DOHH2 (cell line): ENCODE results near the gene ACKR3.

Experiments
- EZH2phosphoT487 ChIP-seq: fragments of 200-600 bp; sonication (generic); IDR thresholded peaks from 2 replicates; pipeline ENCODE4 v1.6.1; 2017; ENCODE audit warnings: borderline replicate concordance, mild to moderate bottlenecking, antibody characterized with exemption, low read length, moderate library complexity, mixed read lengths
- TF ChIP-seq, protein P1 (sequence below): fragments of 200-600 bp; sonication (generic); IDR thresholded peaks from one replicate; pipeline ENCODE4 v1.5.1; 2014; ENCODE audit warnings: antibody characterized with exemption, mild to moderate bottlenecking, low read depth, low read length; ENCODE audit not compliant: poor library complexity, severe bottlenecking

- TF ChIP-seq, protein P1, sequence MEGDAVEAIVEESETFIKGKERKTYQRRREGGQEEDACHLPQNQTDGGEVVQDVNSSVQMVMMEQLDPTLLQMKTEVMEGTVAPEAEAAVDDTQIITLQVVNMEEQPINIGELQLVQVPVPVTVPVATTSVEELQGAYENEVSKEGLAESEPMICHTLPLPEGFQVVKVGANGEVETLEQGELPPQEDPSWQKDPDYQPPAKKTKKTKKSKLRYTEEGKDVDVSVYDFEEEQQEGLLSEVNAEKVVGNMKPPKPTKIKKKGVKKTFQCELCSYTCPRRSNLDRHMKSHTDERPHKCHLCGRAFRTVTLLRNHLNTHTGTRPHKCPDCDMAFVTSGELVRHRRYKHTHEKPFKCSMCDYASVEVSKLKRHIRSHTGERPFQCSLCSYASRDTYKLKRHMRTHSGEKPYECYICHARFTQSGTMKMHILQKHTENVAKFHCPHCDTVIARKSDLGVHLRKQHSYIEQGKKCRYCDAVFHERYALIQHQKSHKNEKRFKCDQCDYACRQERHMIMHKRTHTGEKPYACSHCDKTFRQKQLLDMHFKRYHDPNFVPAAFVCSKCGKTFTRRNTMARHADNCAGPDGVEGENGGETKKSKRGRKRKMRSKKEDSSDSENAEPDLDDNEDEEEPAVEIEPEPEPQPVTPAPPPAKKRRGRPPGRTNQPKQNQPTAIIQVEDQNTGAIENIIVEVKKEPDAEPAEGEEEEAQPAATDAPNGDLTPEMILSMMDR, result no peak
- TF ChIP-seq EZH2phosphoT487, result no peak
Observed at GRCh38 chr2:236536727-236537398, 32.8 kb upstream of the ACKR3 start.
